ENCODE results near the gene ELP2. TPM values are rescaled to one million over a fixed set of nuclear protein-coding genes. Genes with fewer than 3 reads are reported as not detected.

The ELP2 gene
- polyA plus RNA-seq, 1 experiment: 125 TPM

DNA sequence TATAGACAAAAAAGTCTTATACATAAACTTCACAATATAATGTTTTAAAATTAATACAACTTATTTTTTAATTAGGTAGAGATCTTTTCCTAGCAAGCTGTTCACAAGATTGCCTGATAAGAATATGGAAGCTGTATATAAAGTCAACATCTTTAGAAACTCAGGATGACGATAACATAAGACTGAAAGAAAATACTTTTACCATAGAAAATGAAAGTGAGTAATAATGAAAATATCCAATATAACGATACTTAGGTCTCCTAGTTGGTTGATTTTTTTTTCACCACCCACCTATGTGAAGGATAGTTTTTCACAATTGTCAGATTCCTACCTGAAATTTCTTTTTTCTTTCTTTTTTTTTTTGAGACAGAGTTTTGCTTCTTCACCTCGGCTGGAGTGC, 13.1 kb downstream of the ELP2 start:
- no peak for DNase-seq (ENCODE audit: low read depth)
- TF ChIP-seq, protein P1, sequence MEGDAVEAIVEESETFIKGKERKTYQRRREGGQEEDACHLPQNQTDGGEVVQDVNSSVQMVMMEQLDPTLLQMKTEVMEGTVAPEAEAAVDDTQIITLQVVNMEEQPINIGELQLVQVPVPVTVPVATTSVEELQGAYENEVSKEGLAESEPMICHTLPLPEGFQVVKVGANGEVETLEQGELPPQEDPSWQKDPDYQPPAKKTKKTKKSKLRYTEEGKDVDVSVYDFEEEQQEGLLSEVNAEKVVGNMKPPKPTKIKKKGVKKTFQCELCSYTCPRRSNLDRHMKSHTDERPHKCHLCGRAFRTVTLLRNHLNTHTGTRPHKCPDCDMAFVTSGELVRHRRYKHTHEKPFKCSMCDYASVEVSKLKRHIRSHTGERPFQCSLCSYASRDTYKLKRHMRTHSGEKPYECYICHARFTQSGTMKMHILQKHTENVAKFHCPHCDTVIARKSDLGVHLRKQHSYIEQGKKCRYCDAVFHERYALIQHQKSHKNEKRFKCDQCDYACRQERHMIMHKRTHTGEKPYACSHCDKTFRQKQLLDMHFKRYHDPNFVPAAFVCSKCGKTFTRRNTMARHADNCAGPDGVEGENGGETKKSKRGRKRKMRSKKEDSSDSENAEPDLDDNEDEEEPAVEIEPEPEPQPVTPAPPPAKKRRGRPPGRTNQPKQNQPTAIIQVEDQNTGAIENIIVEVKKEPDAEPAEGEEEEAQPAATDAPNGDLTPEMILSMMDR (IDR thresholded peaks at IDR 0.05; ENCODE audit: insufficient read depth, low read depth, low read length): no peak
- CTCF ChIA-PET: no interaction called here

DNA sequence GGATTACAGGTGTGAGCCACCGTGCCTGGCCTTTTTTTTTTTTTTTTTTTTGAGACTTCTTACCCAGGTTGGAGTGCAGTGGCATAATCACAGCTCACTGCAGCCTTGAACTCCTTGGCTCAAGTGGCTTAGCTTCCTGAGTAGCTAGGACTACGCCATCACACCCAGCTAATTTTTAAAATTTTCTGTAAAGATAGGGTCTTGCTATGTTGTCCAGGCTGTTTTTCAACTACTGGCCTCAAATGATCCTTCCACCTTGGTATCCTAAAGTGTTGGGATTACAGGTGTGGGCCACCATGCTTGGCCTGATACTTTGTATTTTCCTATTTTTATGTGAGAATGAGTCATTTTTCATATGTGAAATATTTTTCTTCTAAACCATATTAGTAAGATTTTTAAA, 13.7 kb downstream of the ELP2 start:
- peaks cover 23% of the 10 kb centered on the region for H3K36me3 ChIP-seq (ENCODE audit: control insufficient read depth, insufficient read depth, low read length)
- H3K4me3 ChIP-seq (ENCODE audit: low read depth, low read length): no peak overlapping the region
- CTCF ChIA-PET: no interaction called here
- POLR2A ChIA-PET: interaction anchor here (0.6 kb wide), 1 partner anchor 37 kb away, joined by 3 read pairs; no protein-coding TSS in a partner anchor
- TF ChIP-seq, protein P1 (IDR thresholded peaks at IDR 0.05; ENCODE audit: insufficient read depth, low read depth, low read length): no peak
- DNase-seq (ENCODE audit: low read depth): no peak
- H3K27me3 ChIP-seq (ENCODE audit: control insufficient read depth, insufficient read depth, low read length): no peaks in the 10 kb centered on the region

More for the DNA sequence above, 13.1 kb downstream of the ELP2 start:
- POLR2A ChIA-PET: no interaction called here
- Histone ChIP-seq H3K4me3 (ENCODE audit: low read depth, low read length) (no peak overlapping the region), H3K36me3 (ENCODE audit: control insufficient read depth, insufficient read depth, low read length) (peaks cover 20% of the 10 kb centered on the region), H3K27me3 (ENCODE audit: control insufficient read depth, insufficient read depth, low read length) (no peaks in the 10 kb centered on the region)

DNA sequence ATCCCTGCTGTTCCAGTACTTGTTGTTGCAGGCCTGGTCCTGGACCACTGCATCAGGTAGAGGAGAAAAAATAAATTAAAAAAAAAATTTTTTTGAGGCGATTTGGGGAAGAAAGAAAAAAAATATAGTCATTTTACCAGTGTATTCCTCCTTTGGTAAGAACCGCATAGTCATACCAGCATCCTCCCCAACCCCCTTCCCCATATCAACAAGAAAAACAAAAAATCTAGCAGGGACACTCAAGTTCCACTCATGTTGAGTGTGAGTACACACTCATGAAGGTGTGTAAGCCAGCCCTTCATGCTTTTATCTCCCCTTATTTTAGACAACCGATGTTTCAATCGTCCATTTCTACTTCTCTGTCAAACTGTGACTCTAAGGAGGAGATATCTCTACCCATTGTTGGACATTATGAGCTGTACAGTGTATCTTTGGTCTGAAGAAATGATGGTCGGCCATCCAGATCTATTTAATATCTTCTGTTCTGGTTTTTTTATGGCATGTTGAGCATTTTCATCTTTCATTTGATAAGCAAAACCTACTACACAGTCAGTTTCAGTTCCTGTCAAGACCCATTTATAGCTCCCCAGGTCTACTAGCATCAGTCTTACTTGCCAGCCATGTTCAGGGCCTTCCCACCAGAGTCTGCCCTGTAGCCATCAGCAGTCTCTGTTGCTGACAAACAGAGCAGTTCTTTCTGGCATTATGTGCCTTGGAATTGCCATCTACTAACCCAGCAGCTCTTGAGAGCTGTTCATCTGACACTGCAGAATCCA, 20.0 kb downstream of the ELP2 start:
- POLR2A ChIA-PET: no interaction called here
- CTCF ChIA-PET: interaction anchor here (0.6 to 1.5 kb wide), 5 partner anchors 9 to 151 kb away, joined by 3 to 5 read pairs (median 3); no protein-coding TSS in a partner anchor

DNA sequence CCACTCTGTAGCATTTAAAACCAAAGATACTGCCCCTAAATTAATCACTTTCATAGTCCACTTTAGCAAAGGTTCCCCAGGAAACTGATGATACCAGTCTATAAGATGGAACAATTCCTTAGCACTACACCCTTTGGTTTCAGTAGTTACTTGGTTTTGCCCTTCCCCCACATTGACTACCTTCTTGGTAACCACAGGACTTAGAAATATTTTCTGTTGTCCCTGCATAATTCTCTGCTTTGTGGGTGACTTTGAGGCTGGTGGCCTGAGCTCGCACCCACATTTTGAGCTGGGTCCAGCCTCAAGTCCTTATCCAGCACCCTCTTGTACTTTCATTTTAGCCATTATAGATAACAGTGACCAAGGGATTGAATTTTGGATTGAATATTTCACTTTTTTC, 23.1 kb downstream of the ELP2 start:
- TF ChIP-seq, protein P1 (IDR thresholded peaks at IDR 0.05; ENCODE audit: insufficient read depth, low read depth, low read length): no peak
- ChIA-PET CTCF (interaction anchor here (1.1 kb wide), 1 partner anchor 29 kb away, joined by 3 read pairs; no protein-coding TSS in a partner anchor), POLR2A (no interaction called here)
- Histone ChIP-seq H3K27me3 (ENCODE audit: control insufficient read depth, insufficient read depth, low read length) (no peaks in the 10 kb centered on the region), H3K36me3 (ENCODE audit: control insufficient read depth, insufficient read depth, low read length) (peaks cover 18% of the 10 kb centered on the region), H3K4me3 (ENCODE audit: low read depth, low read length) (no peak overlapping the region)
- DNase-seq (ENCODE audit: low read depth): no peak

More for the DNA sequence above, 20.0 kb downstream of the ELP2 start:
- H3K36me3 ChIP-seq (ENCODE audit: control insufficient read depth, insufficient read depth, low read length): peaks cover 20% of the 10 kb centered on the region
- TF ChIP-seq, protein P1 (IDR thresholded peaks at IDR 0.05; ENCODE audit: insufficient read depth, low read depth, low read length): no peak
- H3K27me3 ChIP-seq (ENCODE audit: control insufficient read depth, insufficient read depth, low read length): no peaks in the 10 kb centered on the region
- no peak overlapping the region for H3K4me3 ChIP-seq (ENCODE audit: low read depth, low read length)
- DNase-seq (ENCODE audit: low read depth): no peak

DNA sequence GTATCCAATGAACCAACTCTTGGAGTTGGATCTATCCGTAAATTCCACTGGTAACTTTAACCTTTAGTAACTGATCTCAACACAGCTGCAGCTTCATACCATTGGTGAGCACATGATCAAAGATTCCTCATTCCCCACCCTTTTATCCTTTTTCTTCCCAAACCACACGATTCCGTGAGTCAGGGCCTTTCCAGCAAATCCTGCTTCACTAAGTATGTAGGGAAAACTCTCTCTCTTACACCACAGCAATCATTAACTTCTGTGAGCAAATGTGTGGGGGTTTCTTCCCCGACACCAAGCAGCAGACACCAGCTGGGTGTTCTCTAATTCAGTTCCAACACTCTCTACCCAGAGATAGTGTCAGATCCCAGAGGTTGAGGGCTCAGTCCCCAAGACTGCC, 23.5 kb downstream of the ELP2 start:
- CTCF ChIA-PET: interaction anchor here (0.6 to 1.1 kb wide), 3 partner anchors 30 to 535 kb away, joined by 3 to 4 read pairs (median 3); no protein-coding TSS in a partner anchor
- POLR2A ChIA-PET: no interaction called here
- H3K36me3 ChIP-seq (ENCODE audit: control insufficient read depth, insufficient read depth, low read length): peaks cover 16% of the 10 kb centered on the region

More for the DNA sequence above, 23.5 kb downstream of the ELP2 start:
- Histone ChIP-seq H3K4me3 (ENCODE audit: low read depth, low read length) (no peak overlapping the region), H3K27me3 (ENCODE audit: control insufficient read depth, insufficient read depth, low read length) (no peaks in the 10 kb centered on the region)
- DNase-seq (ENCODE audit: low read depth): peak; percentile 85
- TF ChIP-seq, protein P1 (IDR thresholded peaks at IDR 0.05; ENCODE audit: insufficient read depth, low read depth, low read length): no peak

Measured in BJ (cell line).